ENCODE results near the gene LRRK2.
"Not testable (repeated sequence)": the region's sequence is repeated elsewhere in the genome, so short reads cannot be mapped to it uniquely, and the experiment has no call there.

The LRRK2 gene

DNA sequence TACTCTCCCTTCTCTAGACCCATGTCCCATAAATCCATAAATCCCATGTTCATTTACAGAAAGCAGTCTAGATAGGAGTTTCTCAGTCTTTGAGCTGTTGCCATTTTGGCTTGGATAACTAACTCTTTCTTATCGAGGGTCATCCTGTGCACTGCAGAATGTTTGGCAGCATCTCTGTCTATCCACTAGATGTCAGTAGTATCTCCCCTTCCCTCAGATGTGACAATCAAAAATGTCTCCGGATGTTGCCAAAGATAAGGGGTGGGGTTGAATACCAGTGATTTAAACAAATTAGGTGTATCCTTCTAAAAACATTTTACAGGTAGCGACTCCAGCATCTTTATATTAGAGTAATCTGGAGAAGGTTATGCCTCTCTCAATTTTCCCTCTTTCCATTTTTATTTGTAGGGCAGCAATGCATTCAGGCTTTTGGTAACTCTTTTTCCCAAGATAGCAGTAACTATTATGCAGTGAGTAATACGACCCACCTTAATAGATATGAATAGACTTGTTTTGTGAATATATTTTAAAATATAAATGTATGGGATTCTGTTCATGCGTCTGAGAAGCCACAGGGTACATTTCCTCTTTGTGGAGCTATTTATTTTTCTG, 100.7 kb downstream of the LRRK2 start:
- peak in 1 of 2 experiments; percentile 31 for DNase-seq

GRCh38 chr12:40327535-40327934, 102.7 kb downstream of the LRRK2 start:
- no peak for DNase-seq

DNA sequence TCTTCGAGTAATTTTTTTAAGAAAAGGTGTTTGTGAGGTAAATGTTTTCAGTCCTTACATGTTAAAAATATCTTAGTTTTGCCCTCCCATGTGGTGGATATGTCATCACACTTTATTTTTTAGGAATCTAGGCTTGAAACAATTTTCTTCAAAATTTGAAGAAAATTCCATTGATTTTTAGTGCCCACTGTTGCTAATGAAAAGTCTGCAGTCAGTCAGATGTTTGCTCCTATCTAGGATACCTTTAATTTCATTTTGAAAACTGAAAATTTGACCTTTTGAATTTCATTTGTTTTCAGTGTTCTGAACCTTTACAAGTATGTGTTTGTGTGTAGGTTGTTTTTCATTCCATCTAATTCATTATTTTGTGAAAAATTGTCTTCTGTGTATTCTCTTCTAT, 105.4 kb downstream of the LRRK2 start:
- DNase-seq, result no peak

- no peak for DNase-seq
Measured at GRCh38 chr12:40331886-40332285, 107.1 kb downstream of the LRRK2 start.

DNA sequence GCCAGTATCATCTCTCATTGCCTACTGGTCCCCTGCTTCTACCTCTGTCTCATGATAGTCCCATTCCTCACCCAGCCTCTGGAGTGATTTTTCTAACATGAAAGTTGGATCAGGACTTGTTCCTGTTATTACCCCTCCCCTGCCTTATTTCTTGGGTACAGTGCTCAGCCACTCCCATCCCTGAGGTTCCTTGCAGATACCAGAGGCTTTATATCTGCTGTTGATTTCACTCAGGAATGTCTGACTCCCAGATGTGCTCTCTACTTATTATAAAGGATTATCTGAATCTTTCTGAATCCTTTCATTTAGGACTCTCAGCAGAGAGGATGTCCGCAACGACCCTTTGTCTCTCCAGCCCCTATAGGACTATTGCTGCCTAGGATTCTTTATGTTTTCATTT, 111.2 kb downstream of the LRRK2 start:
- DNase-seq, result no peak

DNA sequence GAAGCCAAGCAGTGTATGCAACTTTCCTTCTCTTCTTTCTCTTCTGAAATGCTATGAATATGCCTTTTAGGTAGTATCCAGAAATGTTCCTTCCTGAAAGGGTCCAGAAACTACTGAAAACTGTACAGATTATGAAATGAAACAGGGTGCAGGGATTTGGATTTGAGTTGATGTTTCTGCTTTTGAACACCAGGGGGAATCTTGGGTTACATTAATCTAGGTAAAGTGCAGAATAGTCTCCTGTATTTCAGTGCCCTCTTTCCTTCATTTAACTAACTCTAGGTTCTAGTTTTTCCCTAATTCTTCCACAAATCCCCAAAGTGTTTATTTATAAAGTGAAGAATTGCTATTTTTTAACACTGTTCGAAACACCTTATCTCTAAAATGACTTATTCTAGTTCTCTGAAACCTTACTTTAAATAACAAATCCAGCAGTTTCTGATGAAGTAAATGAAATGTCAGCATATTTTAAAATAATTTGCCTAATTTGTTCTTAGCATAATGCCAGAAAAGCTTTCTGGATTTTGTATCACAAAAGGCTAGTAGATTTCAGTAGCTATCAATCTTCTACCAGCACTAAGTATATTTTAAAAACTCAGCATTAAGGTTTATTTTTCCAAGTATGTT, 111.9 kb downstream of the LRRK2 start:
- no peak for DNase-seq

- DNase-seq, result no peak
Measured at GRCh38 chr12:40338071-40338470, 113.3 kb downstream of the LRRK2 start.

GRCh38 chr12:40338621-40339020, 113.8 kb downstream of the LRRK2 start:
- DNase-seq, result no peak

GRCh38 chr12:40342010-40342409, 117.2 kb downstream of the LRRK2 start:
- DNase-seq, result no peak

DNA sequence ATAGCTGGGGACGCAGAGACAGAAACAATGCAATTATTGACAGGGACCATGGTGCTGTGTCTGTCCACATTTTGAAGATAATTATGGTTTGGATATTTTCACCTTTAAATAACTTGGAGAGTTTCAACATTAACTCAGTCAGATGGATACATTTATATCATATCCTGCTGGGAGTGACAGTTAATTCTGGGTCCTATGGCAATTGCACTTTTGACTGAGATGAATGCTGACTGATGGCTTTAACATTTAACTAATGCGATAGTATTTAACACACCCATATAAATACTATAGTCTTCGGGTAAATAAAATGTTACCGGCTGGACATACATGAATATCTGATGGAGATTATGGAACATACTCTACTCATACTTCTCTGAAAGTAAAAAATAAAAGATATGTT, 118.3 kb downstream of the LRRK2 start:
- no peak for DNase-seq

DNA sequence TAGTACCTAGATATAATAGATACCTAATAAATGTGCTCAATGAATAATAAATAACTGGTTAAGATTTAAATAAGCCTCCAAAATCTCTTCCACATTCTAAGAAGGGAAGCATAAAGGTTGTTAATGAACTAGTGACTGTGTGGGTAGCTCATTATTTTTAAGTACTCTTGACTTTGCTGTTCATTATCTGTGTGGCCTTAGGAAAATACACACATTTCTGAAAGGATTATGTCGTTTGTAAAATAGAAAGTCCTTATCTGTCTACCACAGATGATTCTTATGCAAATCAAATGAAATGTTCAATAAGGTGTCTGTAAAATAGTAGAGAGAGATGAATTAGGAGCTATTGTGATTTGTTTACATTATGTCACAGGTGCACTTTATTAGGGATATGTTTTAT, 119.5 kb downstream of the LRRK2 start:
- no peak for DNase-seq

DNA sequence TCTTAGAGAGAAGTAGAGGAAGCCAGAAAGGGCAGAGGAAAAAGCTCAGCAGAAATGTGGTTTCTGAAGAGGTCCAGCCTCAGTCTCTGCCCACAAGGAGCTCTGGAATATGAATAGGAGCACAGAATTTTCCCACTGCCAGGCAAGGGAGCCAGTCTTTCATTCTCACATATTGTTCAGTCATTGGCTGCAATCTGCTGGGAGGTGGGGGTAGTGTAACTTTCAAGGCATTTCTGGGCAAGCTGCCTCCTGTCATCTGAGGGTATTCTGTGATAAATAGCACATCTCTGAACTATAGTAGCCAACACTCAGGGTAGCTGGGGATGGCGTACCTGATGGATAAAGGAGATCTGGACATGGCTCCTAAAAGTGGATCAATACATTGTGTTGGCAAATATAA, 127.2 kb downstream of the LRRK2 start:
- DNase-seq, result no peak

DNA sequence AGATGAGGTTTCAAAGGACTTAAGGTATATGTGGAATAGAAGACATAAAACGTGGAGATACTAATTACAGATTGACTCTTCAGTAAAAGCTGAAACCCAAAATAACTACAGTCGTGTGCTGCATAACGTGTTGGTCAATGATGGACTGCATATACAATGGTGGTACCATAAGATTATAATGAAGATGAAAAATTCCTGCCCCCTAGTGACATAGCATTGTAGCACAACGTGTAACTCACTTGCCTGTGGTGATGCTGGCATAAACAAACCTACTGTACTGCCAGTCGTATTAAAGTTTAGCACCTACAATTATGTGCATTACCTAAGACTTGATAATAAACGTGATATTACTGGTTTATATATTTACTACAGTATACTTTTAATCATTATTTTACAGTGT, 150.3 kb downstream of the LRRK2 start:
- no peak for DNase-seq

- DNase-seq, result no peak
Measured at GRCh38 chr12:40376533-40377267, 151.9 kb downstream of the LRRK2 start.

GRCh38 chr12:40378691-40379090, 153.9 kb downstream of the LRRK2 start:
- DNase-seq, result no peak

DNA sequence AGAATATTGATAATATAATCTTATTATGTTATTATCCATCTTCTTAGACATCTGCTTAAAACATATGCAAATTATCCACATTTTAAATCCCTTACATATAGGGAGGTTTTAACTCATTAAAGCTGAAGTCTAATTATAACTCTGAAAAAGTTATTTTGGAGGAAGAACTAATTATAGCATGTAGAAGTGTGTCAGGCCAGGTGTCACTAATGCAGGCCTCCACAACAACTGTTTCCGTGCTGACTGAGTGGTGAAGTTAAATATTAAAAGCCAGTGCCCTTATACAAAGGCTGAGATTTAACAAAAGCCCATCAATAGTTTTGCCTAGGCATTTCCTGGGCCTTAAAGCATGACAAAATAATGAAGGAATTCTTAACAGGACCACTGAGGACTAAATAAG, 157.4 kb downstream of the LRRK2 start:
- no peak for DNase-seq

GRCh38 chr12:40387279-40387678, 162.5 kb downstream of the LRRK2 start:
- not testable (repeated sequence) for DNase-seq

DNA sequence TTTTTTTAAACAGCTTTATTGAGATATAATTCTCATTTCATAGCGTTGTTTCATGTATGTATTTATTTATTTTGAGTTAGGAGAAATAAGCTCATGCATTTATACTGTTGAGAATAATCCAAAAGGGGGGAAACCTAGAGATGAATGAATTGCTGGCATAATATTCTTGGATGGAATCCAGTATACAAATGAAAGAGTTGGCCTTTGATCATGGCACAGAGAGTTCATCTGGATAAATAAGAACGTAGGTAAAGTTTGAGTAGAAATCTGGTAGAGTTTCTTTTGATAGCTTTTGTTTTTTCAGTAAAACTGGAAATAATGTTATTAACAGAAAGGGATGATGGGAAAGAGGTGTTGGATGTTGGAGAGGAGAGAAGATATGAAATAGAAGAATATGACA, 166.2 kb downstream of the LRRK2 start:
- DNase-seq, result no peak

DNA sequence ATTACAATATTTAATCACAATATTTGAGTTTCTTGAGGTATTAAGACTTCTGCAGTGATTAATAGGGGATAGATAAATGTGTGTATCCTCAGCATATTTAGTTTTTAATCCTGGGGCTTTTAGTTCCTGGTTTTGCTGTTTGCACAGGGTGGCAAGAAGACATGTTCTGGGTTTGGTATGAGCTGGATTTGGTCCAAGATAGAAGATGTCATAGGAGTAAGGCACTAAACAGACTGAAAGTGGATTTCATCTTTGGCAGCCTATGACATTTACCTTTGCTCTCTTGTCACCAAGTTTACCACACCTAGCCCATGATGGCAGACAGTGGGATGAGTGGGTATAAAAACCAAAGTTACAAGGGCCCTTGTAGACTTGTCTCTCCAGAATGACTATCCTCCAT, 168.2 kb downstream of the LRRK2 start:
- no peak for DNase-seq

DNA sequence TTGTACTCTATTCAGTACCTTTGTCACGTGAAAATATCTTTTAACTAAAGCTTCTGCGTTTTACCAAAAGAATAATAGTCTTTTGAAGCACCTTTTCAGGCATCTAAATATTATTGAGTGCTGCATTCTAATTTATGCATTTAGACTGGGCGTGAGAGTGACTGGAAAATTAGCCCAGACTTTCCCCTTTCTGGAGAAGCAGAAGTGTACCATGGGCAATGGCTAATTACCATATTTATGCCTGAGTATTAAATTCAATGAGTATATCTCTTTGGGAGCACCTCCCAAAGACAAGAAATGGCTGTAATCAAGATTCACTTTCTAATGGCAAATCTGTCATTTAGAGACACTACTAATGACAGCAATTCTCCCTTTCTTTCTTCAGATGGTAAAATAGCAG, 174.9 kb downstream of the LRRK2 start:
- no peak for DNase-seq

DNA sequence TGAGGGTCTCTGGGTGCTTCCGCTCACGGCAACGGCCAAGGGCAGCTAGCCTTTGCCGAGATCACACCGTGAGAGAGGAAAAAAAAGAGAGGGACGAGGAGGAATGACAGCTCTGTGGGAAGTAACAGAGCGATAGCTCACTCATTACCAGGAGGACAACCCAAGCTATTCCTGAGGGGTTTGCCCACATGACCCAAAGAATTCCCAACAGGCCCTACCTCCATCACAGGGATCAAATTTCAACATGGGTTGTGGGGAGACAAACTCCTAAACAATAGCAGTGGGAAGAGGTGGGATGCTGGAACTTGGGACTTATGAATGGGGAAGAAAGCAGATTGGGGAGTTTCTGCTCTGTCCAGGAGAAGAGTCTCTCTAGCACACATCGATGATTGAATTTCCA, 180.6 kb downstream of the LRRK2 start:
- no peak for DNase-seq
